ENCODE measurements around the gene MED23. TPM values are rescaled to one million over a fixed set of nuclear protein-coding genes. Genes with fewer than 3 reads are reported as not detected.
A peak's percentile ranks its signal among the peaks of the same experiment; 100 is the strongest.

MED23 gene
- total RNA-seq (2014; rRNA removed; shearing (Covaris generic)), result 8.0 and 13.6 TPM in 2 replicates

GRCh38 chr6:131627724-131628682, at the start of gene MED23:
Gene MED23 (minus strand): TSS chr6:131628242. CDS start chr6:131628049, 193 bp downstream.
- peak; percentile 74 for DNase-seq (ENCODE audit: low spot score)

- DNase-seq (ENCODE audit: low spot score), result no peak
Measured at GRCh38 chr6:131673184-131673583, 45.1 kb upstream of the MED23 start.

- DNase-seq (ENCODE audit: low spot score), result no peak
Measured at GRCh38 chr6:131669891-131670290, 41.8 kb upstream of the MED23 start.

- no peak for DNase-seq (ENCODE audit: low spot score)
Measured at GRCh38 chr6:131663578-131664165, 35.6 kb upstream of the MED23 start.

GRCh38 chr6:131660195-131660594, 32.2 kb upstream of the MED23 start:
- no peak for DNase-seq (ENCODE audit: low spot score)

- no peak for DNase-seq (ENCODE audit: low spot score)
Measured at GRCh38 chr6:131658287-131658686, 30.2 kb upstream of the MED23 start.

GRCh38 chr6:131657630-131658111, 29.6 kb upstream of the MED23 start:
- no peak for DNase-seq (ENCODE audit: low spot score)

- no peak for DNase-seq (ENCODE audit: low spot score)
Measured at GRCh38 chr6:131657222-131657621, 29.2 kb upstream of the MED23 start.

- no peak for DNase-seq (ENCODE audit: low spot score)
Measured at GRCh38 chr6:131656667-131657066, 28.6 kb upstream of the MED23 start.

- no peak for DNase-seq (ENCODE audit: low spot score)
Measured at GRCh38 chr6:131655951-131656350, 27.9 kb upstream of the MED23 start.

GRCh38 chr6:131655387-131655786, 27.3 kb upstream of the MED23 start:
- DNase-seq (ENCODE audit: low spot score), result no peak

- peak; percentile 6 for DNase-seq (ENCODE audit: low spot score)
Measured at GRCh38 chr6:131654326-131654725, 26.3 kb upstream of the MED23 start.

- no peak for DNase-seq (ENCODE audit: low spot score)
Measured at GRCh38 chr6:131652472-131652871, 24.4 kb upstream of the MED23 start.

GRCh38 chr6:131651782-131652181, 23.7 kb upstream of the MED23 start:
- DNase-seq (ENCODE audit: low spot score), result no peak

GRCh38 chr6:131646249-131646670, 18.2 kb upstream of the MED23 start:
- no peak for DNase-seq (ENCODE audit: low spot score)

GRCh38 chr6:131645846-131646245, 17.8 kb upstream of the MED23 start:
- DNase-seq (ENCODE audit: low spot score), result no peak

GRCh38 chr6:131644921-131645320, 16.9 kb upstream of the MED23 start:
- DNase-seq (ENCODE audit: low spot score), result no peak

- no peak for DNase-seq (ENCODE audit: low spot score)
Measured at GRCh38 chr6:131643855-131644460, 15.9 kb upstream of the MED23 start.

- DNase-seq (ENCODE audit: low spot score), result no peak
Measured at GRCh38 chr6:131642987-131643611, 15.1 kb upstream of the MED23 start.

GRCh38 chr6:131642565-131642964, 14.5 kb upstream of the MED23 start:
- DNase-seq (ENCODE audit: low spot score), result no peak

GRCh38 chr6:131641554-131641953, 13.5 kb upstream of the MED23 start:
- no peak for DNase-seq (ENCODE audit: low spot score)

GRCh38 chr6:131640576-131640975, 12.5 kb upstream of the MED23 start:
- no peak for DNase-seq (ENCODE audit: low spot score)

Data from H4 (cell line).